Neural cell (in vitro differentiated cells): ENCODE measurements around the gene GSDMA. TPM values are rescaled to one million over a fixed set of nuclear protein-coding genes. Genes with fewer than 3 reads are reported as not detected.
A peak's percentile ranks its signal among the peaks of the same experiment; 100 is the strongest.

ENCODE experiments used
- H2AFZ ChIP-seq: fragments of 200-600, 300-800 bp; sonication (generic), shearing (Covaris generic); 2 replicates; pipeline ENCODE4 v1.6.0; 2014; ENCODE audit warnings: low read depth, mild to moderate bottlenecking, antibody characterized with exemption, low read length, moderate library complexity
- H3F3A ChIP-seq: fragments of 200-600 bp; shearing (Covaris generic); 2 replicates; pipeline ENCODE4 v1.6.1; 2016; ENCODE audit warnings: mild to moderate bottlenecking, moderate library complexity, mixed read lengths, antibody characterized with exemption, low read length; ENCODE audit not compliant: insufficient read depth, poor library complexity, severe bottlenecking
- H3K27ac ChIP-seq: fragments of 200-600, 300-800 bp; sonication (generic), shearing (Covaris generic); 2 replicates; pipeline ENCODE4 v1.5.1; 2014; ENCODE audit warnings: mild to moderate bottlenecking, low read length, moderate library complexity
- H3K27me3 ChIP-seq: fragments of 300-800, 200-600 bp; sonication (generic), shearing (Covaris generic); 2 replicates; pipeline ENCODE4 v1.6.0; 2014; ENCODE audit warnings: mild to moderate bottlenecking, low read depth, low read length, moderate library complexity; ENCODE audit not compliant: insufficient read depth
- H3K36me3 ChIP-seq: fragments of 300-800, 200-600 bp; sonication (generic), shearing (Covaris generic); 2 replicates; pipeline ENCODE4 v1.5.1; 2014; ENCODE audit warnings: mild to moderate bottlenecking, antibody characterized with exemption, low read length, moderate library complexity; ENCODE audit not compliant: insufficient read depth
- H3K4me2 ChIP-seq: fragments of 300-800, 200-600 bp; sonication (generic), shearing (Covaris generic); 2 replicates; pipeline ENCODE4 v1.6.0; 2014; ENCODE audit warnings: mild to moderate bottlenecking, low read length
- H3K4me3 ChIP-seq: fragments of 300-800, 200-600 bp; sonication (generic), shearing (Covaris generic); 2 replicates; pipeline ENCODE4 v1.5.1; 2014; ENCODE audit warnings: mild to moderate bottlenecking, low read length, moderate library complexity
- H3K79me2 ChIP-seq: fragments of 200-600 bp; shearing (Covaris generic); replicated peaks from 2 replicates; pipeline ENCODE4 v1.6.0; 2014; ENCODE audit warnings: mild to moderate bottlenecking, low read length, moderate library complexity; ENCODE audit not compliant: insufficient read depth
- H3K9ac ChIP-seq: fragments of 300-800, 200-600 bp; sonication (generic), shearing (Covaris generic); 2 replicates; pipeline ENCODE4 v1.6.1; 2016; ENCODE audit warnings: mild to moderate bottlenecking, low read length, mixed read lengths
- H3K9me2 ChIP-seq: fragments of 200-600 bp; shearing (Covaris generic); 2 replicates; pipeline ENCODE4 v1.6.1; 2016; ENCODE audit warnings: mild to moderate bottlenecking, low read length, mixed read lengths; ENCODE audit not compliant: insufficient read depth
- H3K9me3 ChIP-seq: fragments of 200-600, 300-800 bp; sonication (generic), shearing (Covaris generic); 2 replicates; pipeline ENCODE4 v1.6.1; 2016; ENCODE audit warnings: mild to moderate bottlenecking, mixed run types, low read length, moderate library complexity, mixed read lengths
- H4K20me1 ChIP-seq: fragments of 200-600 bp; shearing (Covaris generic); 2 replicates; pipeline ENCODE4 v1.6.1; 2016; ENCODE audit warnings: mild to moderate bottlenecking, mixed run types; ENCODE audit not compliant: insufficient read depth
- EP300 ChIP-seq: fragments of 450-650 bp; conservative IDR thresholded peaks from 2 replicates; pipeline ENCODE4 v1.6.1; 2014; ENCODE audit warnings: antibody characterized with exemption, mild to moderate bottlenecking, moderate library complexity; ENCODE audit not compliant: poor library complexity, severe bottlenecking
- EZH2 ChIP-seq: fragments of 200-600, 300-800 bp; shearing (Covaris generic), sonication (generic); IDR thresholded peaks from 2 replicates; pipeline ENCODE4 v1.6.1; 2014; ENCODE audit warnings: antibody characterized with exemption, low read length, borderline replicate concordance, mild to moderate bottlenecking; ENCODE audit not compliant: insufficient read depth, poor library complexity, severe bottlenecking
- MXI1 ChIP-seq: fragments of 450-650 bp; conservative IDR thresholded peaks from 2 replicates; pipeline ENCODE4 v1.6.1; 2014; ENCODE audit warnings: antibody characterized with exemption, mild to moderate bottlenecking; ENCODE audit not compliant: poor library complexity, severe bottlenecking
- POLR2AphosphoS5 ChIP-seq: IDR thresholded peaks from 2 replicates; pipeline ENCODE4 v1.6.1; 2012
- RAD21 ChIP-seq: fragments of 450-650 bp; conservative IDR thresholded peaks from 2 replicates; pipeline ENCODE4 v1.6.1; 2014; ENCODE audit warnings: antibody characterized with exemption, mild to moderate bottlenecking, moderate library complexity
- SMC3 ChIP-seq: fragments of 450-650 bp; conservative IDR thresholded peaks from 2 replicates; pipeline ENCODE4 v1.6.1; 2014; ENCODE audit warnings: antibody characterized with exemption, mild to moderate bottlenecking, moderate library complexity; ENCODE audit not compliant: poor library complexity
- TAF1 ChIP-seq: IDR thresholded peaks from 2 replicates; pipeline ENCODE4 v1.6.1; 2012; ENCODE audit warnings: low read depth
- polyA plus RNA-seq: library from polyadenylated mRNA; depleted of rRNA; stranded (reverse); fragments of >200 nt; gene quantifications from 2 replicates; pipeline ENCODE4 v1.2.3, GENCODE V29; 2014
- TF ChIP-seq, protein P1 (sequence below): IDR thresholded peaks from 2 replicates; pipeline ENCODE4 v1.6.1; 2012; ENCODE audit warnings: borderline replicate concordance
- TF ChIP-seq, protein P2 (sequence below): fragments of 450-650 bp; IDR thresholded peaks from 2 replicates; pipeline ENCODE4 v1.5.1; 2014; ENCODE audit warnings: antibody characterized with exemption, mild to moderate bottlenecking, moderate library complexity; ENCODE audit not compliant: poor library complexity, severe bottlenecking

Gene GSDMA
- polyA plus RNA-seq, 1 donor from 2014 or later: not detected

DNA sequence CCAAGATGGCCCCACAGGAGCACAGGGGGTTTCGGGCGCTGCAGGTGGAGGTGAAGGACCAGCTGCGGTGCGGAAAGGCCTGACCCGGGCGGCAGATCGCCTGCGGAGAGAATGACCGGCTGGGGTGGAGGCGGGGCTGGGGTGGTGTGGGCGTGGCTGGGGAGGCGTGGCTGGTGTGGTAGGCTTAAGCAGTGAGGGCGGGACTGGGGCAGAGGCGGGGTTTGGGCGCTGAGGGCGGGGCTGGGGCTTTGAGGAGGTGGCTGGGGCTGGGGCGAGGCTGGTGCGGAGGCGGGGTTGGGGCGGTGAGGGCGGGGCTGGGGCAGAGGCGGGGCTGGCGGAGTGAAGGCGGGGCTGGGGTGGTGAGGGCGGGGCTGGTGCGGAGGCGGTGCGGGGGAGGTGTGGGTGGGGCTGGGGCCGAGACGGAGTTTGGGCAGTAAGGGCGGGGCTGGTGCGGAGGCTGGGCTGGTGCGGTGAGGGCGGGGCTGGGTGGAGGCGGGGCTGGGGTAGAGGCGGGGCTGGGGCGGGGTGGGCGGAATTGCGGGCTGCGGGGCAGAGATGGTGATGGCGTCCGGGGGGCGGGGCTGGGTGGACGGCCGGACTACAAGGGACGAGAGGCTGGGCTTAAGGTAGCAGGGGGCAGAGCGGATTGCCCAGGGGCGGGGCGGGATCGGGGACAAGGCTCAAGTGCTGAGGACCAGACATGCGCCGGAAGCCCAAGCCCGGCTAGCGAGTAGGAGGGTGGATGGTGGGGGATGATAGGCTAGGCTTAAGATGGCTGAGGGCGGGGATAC lies 9.9 kb upstream of the GSDMA start:
- Histone ChIP-seq H3K27ac (no peak overlapping the region), H2AFZ (peak overlapping the region; percentile 42), H3K9me3 (no peaks in the 10 kb centered on the region), H3K9me2 (no peaks in the 10 kb centered on the region), H3K4me3 (peak overlapping the region; percentile 63), H3F3A (no peaks in the 10 kb centered on the region), H3K36me3 (no peaks in the 10 kb centered on the region), H3K79me2 (no peaks in the 10 kb centered on the region), H4K20me1 (no peaks in the 10 kb centered on the region), H3K9ac (peak overlapping the region; percentile 57), H3K27me3 (no peaks in the 10 kb centered on the region), H3K4me2 (no peak overlapping the region)
- TF ChIP-seq SMC3: no peak
- TF ChIP-seq RAD21: no peak

DNA sequence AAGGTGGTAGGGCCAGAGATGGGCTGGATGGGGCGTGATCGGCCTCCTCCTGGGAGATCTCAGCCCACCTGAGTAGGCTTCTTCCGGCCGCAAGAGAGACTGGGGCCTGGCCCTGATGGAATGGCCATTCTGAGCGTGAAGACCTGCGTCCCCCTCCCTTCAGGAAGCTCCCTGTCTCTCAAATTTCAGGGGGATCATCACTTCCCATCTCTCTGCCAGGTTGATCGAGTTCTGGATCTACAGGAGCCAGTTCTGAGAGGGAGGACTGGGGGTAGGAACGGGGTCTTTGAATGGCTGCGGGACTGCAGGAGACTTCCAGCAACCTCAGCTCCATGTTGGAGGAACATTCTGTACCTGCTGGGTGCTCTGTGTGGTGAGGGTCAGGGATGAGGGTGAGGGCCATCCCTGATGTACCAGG lies 9.3 kb upstream of the GSDMA start:
- Histone ChIP-seq H3K9me3 (no peaks in the 10 kb centered on the region), H3K4me3 (peak overlapping the region; percentile 63), H3K4me2 (no peak overlapping the region), H2AFZ (peak overlapping the region; percentile 42), H3K27ac (no peak overlapping the region), H3K9me2 (no peaks in the 10 kb centered on the region), H3K36me3 (no peaks in the 10 kb centered on the region), H3K79me2 (no peaks in the 10 kb centered on the region), H4K20me1 (no peaks in the 10 kb centered on the region), H3K27me3 (no peaks in the 10 kb centered on the region), H3F3A (no peaks in the 10 kb centered on the region), H3K9ac (peak overlapping the region; percentile 57)
- no peak for TF ChIP-seq POLR2AphosphoS5
- TF ChIP-seq RAD21: no peak
- no peak for TF ChIP-seq EZH2
- TF ChIP-seq, protein P1, sequence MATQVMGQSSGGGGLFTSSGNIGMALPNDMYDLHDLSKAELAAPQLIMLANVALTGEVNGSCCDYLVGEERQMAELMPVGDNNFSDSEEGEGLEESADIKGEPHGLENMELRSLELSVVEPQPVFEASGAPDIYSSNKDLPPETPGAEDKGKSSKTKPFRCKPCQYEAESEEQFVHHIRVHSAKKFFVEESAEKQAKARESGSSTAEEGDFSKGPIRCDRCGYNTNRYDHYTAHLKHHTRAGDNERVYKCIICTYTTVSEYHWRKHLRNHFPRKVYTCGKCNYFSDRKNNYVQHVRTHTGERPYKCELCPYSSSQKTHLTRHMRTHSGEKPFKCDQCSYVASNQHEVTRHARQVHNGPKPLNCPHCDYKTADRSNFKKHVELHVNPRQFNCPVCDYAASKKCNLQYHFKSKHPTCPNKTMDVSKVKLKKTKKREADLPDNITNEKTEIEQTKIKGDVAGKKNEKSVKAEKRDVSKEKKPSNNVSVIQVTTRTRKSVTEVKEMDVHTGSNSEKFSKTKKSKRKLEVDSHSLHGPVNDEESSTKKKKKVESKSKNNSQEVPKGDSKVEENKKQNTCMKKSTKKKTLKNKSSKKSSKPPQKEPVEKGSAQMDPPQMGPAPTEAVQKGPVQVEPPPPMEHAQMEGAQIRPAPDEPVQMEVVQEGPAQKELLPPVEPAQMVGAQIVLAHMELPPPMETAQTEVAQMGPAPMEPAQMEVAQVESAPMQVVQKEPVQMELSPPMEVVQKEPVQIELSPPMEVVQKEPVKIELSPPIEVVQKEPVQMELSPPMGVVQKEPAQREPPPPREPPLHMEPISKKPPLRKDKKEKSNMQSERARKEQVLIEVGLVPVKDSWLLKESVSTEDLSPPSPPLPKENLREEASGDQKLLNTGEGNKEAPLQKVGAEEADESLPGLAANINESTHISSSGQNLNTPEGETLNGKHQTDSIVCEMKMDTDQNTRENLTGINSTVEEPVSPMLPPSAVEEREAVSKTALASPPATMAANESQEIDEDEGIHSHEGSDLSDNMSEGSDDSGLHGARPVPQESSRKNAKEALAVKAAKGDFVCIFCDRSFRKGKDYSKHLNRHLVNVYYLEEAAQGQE: no peak
- TF ChIP-seq, protein P2, sequence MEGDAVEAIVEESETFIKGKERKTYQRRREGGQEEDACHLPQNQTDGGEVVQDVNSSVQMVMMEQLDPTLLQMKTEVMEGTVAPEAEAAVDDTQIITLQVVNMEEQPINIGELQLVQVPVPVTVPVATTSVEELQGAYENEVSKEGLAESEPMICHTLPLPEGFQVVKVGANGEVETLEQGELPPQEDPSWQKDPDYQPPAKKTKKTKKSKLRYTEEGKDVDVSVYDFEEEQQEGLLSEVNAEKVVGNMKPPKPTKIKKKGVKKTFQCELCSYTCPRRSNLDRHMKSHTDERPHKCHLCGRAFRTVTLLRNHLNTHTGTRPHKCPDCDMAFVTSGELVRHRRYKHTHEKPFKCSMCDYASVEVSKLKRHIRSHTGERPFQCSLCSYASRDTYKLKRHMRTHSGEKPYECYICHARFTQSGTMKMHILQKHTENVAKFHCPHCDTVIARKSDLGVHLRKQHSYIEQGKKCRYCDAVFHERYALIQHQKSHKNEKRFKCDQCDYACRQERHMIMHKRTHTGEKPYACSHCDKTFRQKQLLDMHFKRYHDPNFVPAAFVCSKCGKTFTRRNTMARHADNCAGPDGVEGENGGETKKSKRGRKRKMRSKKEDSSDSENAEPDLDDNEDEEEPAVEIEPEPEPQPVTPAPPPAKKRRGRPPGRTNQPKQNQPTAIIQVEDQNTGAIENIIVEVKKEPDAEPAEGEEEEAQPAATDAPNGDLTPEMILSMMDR: no peak
- TF ChIP-seq EP300: no peak
- no peak for TF ChIP-seq SMC3
- no peak for TF ChIP-seq MXI1
- no peak for TF ChIP-seq TAF1

DNA sequence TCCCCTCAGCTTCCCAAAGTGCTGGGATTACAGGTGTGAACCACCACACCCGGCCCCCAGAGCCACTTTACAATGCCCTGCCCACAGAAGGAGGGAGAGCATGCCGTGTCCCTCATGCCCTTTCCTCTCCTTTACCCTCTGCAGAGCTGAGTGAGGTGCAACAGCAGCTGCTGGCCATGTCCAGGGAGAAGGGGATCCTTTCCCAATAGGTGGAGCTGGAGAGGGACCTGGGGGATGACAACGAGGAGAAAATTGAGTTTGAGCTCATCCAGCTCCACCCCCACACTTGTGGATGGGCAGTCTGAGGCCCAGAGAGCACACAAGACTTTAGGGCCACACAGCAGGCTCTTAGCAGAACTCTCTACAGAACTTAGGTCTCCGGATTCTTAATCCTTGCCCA lies 7.9 kb upstream of the GSDMA start:
- TF ChIP-seq TAF1: no peak
- TF ChIP-seq EP300: no peak
- TF ChIP-seq RAD21: no peak
- no peak for TF ChIP-seq EZH2
- TF ChIP-seq, protein P1: no peak
- no peak for TF ChIP-seq POLR2AphosphoS5
- TF ChIP-seq MXI1: no peak
- TF ChIP-seq, protein P2: no peak
- TF ChIP-seq SMC3: no peak
- Histone ChIP-seq H3K9me3 (no peaks in the 10 kb centered on the region), H3K4me3 (no peak overlapping the region), H3F3A (no peaks in the 10 kb centered on the region), H3K9me2 (no peaks in the 10 kb centered on the region), H3K36me3 (no peaks in the 10 kb centered on the region), H3K79me2 (no peaks in the 10 kb centered on the region), H2AFZ (no peak overlapping the region), H3K27me3 (no peaks in the 10 kb centered on the region), H4K20me1 (no peaks in the 10 kb centered on the region), H3K4me2 (no peak overlapping the region), H3K9ac (no peak overlapping the region), H3K27ac (no peak overlapping the region)
